Measurements from ENCODE around the gene IL1RAP.
"Not testable (repeated sequence)": the region's sequence is repeated elsewhere in the genome, so short reads cannot be mapped to it uniquely, and the experiment has no call there.

Gene IL1RAP

GRCh38 chr3:190644766-190645165 lies 130.9 kb downstream of the IL1RAP start:
- DNase-seq (ENCODE audit: low read depth in 2 of 3, low spot score in 2 of 3), result no peak

GRCh38 chr3:190645932-190646460 lies 132.1 kb downstream of the IL1RAP start:
- DNase-seq (ENCODE audit: low read depth in 2 of 3, low spot score in 2 of 3), result no peak

- DNase-seq (ENCODE audit: low read depth in 2 of 3, low spot score in 2 of 3), result no peak
These were observed 133.1 kb downstream of the IL1RAP start for GRCh38 chr3:190646996-190647395.

GRCh38 chr3:190655933-190656332 lies 142.0 kb downstream of the IL1RAP start:
- DNase-seq (ENCODE audit: low read depth in 2 of 3, low spot score in 2 of 3), result no peak

- no peak for DNase-seq (ENCODE audit: low read depth in 2 of 3, low spot score in 2 of 3)
These were observed 144.2 kb downstream of the IL1RAP start for GRCh38 chr3:190658106-190658505.

- DNase-seq (ENCODE audit: low read depth in 2 of 3, low spot score in 2 of 3), result no peak
These were observed 152.9 kb downstream of the IL1RAP start for GRCh38 chr3:190666821-190667220.

GRCh38 chr3:190671658-190672057 lies 157.8 kb downstream of the IL1RAP start:
- no peak for DNase-seq (ENCODE audit: low read depth in 2 of 3, low spot score in 2 of 3)

GRCh38 chr3:190673148-190673547 lies 159.3 kb downstream of the IL1RAP start:
- DNase-seq (ENCODE audit: low read depth in 2 of 3, low spot score in 2 of 3), result no peak

- DNase-seq (ENCODE audit: low read depth in 2 of 3, low spot score in 2 of 3), result no peak
These were observed 162.6 kb downstream of the IL1RAP start for GRCh38 chr3:190676481-190676880.

- no peak for DNase-seq (ENCODE audit: low read depth in 2 of 3, low spot score in 2 of 3)
These were observed 163.1 kb downstream of the IL1RAP start for GRCh38 chr3:190677001-190677400.

GRCh38 chr3:190677868-190678267 lies 164.0 kb downstream of the IL1RAP start:
- DNase-seq (ENCODE audit: low read depth in 2 of 3, low spot score in 2 of 3), result not testable (repeated sequence)

- DNase-seq (ENCODE audit: low read depth in 2 of 3, low spot score in 2 of 3), result no peak
These were observed 166.8 kb downstream of the IL1RAP start for GRCh38 chr3:190680691-190681090.

GRCh38 chr3:190684776-190685175 lies 170.9 kb downstream of the IL1RAP start:
- DNase-seq (ENCODE audit: low read depth in 2 of 3, low spot score in 2 of 3), result no peak

- no peak for DNase-seq (ENCODE audit: low read depth in 2 of 3, low spot score in 2 of 3)
These were observed 172.1 kb downstream of the IL1RAP start for GRCh38 chr3:190686011-190686410.

GRCh38 chr3:190690246-190690645 lies 176.4 kb downstream of the IL1RAP start:
- DNase-seq (ENCODE audit: low read depth in 2 of 3, low spot score in 2 of 3), result no peak

GRCh38 chr3:190692256-190692655 lies 178.4 kb downstream of the IL1RAP start:
- DNase-seq (ENCODE audit: low read depth in 2 of 3, low spot score in 2 of 3), result no peak

GRCh38 chr3:190694335-190695001 lies 180.6 kb downstream of the IL1RAP start:
- no peak for DNase-seq (ENCODE audit: low read depth in 2 of 3, low spot score in 2 of 3)

GRCh38 chr3:190695225-190695624 lies 181.3 kb downstream of the IL1RAP start:
- DNase-seq (ENCODE audit: low read depth in 2 of 3, low spot score in 2 of 3), result no peak

- no peak for DNase-seq (ENCODE audit: low read depth in 2 of 3, low spot score in 2 of 3)
These were observed 182.1 kb downstream of the IL1RAP start for GRCh38 chr3:190695994-190696393.

GRCh38 chr3:190696777-190697501 lies 183.1 kb downstream of the IL1RAP start:
- DNase-seq (ENCODE audit: low read depth in 2 of 3, low spot score in 2 of 3), result no peak

GRCh38 chr3:190697502-190697830 lies 183.6 kb downstream of the IL1RAP start:
- DNase-seq (ENCODE audit: low read depth in 2 of 3, low spot score in 2 of 3), result no peak

GRCh38 chr3:190697901-190698300 lies 184.0 kb downstream of the IL1RAP start:
- DNase-seq (ENCODE audit: low read depth in 2 of 3, low spot score in 2 of 3), result no peak

GRCh38 chr3:190699776-190700175 lies 185.9 kb downstream of the IL1RAP start:
- DNase-seq (ENCODE audit: low read depth in 2 of 3, low spot score in 2 of 3), result no peak
